Cardiac fibroblast (primary cell): ENCODE data around the gene PTPRJ.
A peak's percentile ranks its signal among the peaks of the same experiment; 100 is the strongest.
"Not testable (repeated sequence)": the region's sequence is repeated elsewhere in the genome, so short reads cannot be mapped to it uniquely, and the experiment has no call there.

ENCODE experiments used
- DNase-seq, 2 donors: peaks; one replicate each; pipeline versions ENCODE4 v3.0.0 to v3.0.0-alpha.2; 2010; ENCODE audit warnings: low read depth in 2 of 2
- H3K4me3 ChIP-seq, 2 donors: replicated peaks in 1 of 2; 1 replicate in 1 of 2; 2 replicates in 1 of 2; pipeline ENCODE4 v1.5.1; 2011; ENCODE audit warnings: low read depth in 2 of 2, low read length in 2 of 2, mild to moderate bottlenecking in 2 of 2, moderate library complexity in 1 of 2
- TF ChIP-seq, protein P1 (sequence below): IDR thresholded peaks from one replicate; pipeline ENCODE4 v1.5.1; 2011; ENCODE audit warnings: low read depth, mild to moderate bottlenecking, low read length, inconsistent platforms

Gene PTPRJ

DNA sequence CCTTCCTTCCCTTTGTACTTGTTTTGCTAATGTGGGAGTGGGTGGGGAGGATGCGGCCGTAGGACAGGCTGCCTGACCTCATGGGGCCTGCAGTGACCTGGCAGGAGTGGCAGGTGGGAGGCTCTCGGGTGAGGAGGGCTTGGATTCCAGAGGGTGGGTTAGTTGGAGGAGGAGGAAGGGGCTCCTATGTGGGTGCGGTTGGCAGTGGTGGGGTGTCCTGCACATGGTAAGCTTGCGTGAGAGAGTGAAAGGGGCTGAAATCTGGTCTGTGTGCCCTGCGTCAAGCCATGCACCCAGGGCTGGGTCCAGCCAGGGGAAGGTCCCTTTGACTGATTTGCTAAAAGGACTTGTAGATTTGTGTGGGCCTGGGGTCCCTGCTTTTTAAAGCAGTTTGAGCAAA lies 145.5 kb downstream of the PTPRJ start:
- no peak overlapping the region for H3K4me3 ChIP-seq
- TF ChIP-seq, protein P1, sequence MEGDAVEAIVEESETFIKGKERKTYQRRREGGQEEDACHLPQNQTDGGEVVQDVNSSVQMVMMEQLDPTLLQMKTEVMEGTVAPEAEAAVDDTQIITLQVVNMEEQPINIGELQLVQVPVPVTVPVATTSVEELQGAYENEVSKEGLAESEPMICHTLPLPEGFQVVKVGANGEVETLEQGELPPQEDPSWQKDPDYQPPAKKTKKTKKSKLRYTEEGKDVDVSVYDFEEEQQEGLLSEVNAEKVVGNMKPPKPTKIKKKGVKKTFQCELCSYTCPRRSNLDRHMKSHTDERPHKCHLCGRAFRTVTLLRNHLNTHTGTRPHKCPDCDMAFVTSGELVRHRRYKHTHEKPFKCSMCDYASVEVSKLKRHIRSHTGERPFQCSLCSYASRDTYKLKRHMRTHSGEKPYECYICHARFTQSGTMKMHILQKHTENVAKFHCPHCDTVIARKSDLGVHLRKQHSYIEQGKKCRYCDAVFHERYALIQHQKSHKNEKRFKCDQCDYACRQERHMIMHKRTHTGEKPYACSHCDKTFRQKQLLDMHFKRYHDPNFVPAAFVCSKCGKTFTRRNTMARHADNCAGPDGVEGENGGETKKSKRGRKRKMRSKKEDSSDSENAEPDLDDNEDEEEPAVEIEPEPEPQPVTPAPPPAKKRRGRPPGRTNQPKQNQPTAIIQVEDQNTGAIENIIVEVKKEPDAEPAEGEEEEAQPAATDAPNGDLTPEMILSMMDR = no peak
- DNase-seq = no peak

DNA sequence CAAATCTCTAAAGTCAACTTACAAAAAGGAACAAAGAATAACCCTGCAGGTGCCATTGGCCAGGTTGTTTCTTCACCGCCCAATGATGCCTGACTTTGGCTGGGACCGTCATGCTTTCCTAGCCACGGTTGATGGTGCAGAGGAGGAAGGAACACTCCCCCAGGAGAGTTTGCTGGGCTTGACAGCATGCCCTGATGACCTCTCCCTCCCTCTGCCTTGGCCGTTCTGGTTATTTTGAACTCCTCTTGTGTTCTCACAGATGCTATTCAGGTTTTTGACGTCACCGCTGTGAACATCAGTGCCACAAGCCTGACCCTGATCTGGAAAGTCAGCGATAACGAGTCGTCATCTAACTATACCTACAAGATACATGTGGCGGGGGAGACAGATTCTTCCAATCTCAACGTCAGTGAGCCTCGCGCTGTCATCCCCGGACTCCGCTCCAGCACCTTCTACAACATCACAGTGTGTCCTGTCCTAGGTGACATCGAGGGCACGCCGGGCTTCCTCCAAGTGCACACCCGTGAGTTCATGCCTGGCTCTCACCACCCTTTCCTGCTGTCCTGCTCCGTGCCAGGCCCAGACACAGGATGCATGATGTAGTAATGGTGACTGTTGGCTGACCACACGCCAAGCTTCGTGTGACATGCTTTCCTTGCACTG lies 147.3 kb downstream of the PTPRJ start:
- no peak for DNase-seq
- TF ChIP-seq, protein P1 = no peak
- no peak overlapping the region for H3K4me3 ChIP-seq

DNA sequence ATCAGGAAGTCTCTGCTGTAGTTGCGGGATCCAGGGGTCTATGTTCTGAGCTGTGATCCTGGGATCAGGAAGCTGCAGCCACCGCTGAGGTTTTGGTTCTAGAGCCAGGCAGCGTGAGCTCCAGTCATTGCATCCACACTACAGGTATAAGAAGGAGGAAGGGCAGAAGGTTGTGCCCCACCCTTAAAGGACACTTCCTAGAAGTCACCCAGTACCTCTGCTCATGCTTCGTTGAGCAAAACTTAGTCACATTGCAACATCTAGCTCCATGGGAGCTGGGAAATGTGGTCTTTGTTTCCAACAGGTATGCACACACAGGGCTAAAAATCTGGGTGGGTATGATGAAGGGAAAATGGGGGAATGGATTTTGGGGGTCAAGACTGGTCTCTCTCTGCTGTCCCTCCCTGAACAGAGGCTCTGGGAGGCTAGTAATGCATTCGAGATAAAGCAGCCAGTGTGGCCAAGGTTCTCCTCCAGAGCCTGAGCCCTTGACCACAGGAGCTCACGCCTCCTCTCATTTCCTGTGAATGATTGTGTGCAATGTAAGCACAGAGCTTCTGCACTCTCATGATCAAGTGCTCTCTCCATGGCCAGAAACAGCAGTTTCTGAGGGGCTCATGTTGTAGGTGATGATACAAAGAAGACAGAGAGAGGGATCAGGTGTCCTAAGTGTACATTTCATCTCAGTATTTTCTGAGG lies 149.5 kb downstream of the PTPRJ start:
- H3K4me3 ChIP-seq = no peak overlapping the region
- DNase-seq = no peak
- TF ChIP-seq, protein P1 = no peak

DNA sequence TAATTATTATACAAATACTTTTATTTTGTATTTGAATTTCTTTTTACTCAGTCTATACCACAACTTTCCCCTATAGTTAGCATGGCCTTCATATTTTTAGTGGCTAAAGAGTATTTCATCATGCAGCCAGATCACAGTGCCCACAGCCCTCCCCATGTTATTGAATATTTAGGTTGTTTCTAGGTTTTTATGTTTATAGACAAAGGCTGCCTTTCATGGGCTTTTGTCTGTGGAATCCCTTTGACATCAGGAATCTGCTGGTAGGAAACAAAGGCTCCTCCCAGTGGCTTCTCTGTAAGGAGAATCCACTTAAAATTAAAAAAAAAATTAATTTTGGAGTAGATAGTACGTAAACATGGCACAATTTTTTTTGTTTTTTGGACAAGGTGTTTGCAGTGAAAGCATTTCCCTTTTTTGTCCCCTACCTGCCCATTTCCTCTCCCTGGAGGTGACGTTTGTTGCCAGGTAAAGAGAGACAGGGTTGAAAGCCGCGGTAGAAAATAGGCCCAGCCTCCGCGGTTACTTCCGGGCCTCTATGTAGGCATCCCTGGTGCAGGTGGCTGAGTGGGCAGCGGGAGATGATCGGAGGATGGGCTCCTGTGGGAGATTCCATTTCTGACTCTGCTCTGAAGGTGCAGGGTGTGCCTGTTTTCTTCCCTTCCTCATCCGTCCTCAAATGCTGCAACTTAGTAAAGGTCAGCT lies 154.0 kb downstream of the PTPRJ start:
- TF ChIP-seq, protein P1 = no peak
- H3K4me3 ChIP-seq = no peak overlapping the region
- DNase-seq = no peak

DNA sequence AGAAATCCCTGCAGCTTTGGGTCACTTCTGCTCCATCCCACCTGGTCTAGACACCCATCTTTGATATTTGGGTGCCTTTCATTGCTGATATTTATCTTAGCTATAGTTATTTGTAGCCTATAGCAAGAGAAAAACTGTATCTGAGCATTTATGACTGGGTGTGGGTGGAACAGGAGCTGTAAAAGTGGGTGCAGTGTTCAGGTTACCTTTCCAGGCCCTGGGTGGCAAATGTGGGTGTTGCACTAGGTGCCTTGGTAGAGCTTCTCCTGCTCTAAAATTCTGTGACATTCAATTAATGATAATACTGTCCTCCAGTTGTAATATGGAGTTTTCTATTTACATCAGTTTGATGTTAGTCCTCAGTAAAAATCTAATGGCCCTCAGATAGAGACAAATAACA lies 157.9 kb downstream of the PTPRJ start:
- no peak for DNase-seq
- TF ChIP-seq, protein P1 = no peak
- H3K4me3 ChIP-seq = no peak overlapping the region

DNA sequence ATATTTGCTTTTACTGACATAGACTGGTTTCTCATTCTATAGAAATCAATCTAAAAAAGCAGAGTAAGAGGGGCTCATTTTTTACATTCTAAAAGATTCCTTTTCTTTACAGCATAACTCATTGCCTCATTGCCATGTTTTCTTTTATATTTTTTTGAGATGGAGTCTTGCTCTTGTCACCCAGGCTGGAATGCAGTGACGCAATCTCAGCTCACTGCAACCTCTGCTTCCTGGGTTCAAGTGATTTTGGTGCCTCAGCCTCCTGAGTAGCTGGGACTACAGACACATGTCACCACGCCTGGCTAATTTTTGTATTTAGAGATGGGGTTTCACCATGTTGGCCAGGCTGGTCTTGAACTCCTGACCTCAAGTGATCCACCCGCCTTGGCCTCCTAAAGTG lies 159.5 kb downstream of the PTPRJ start:
- peak in 1 of 2 donors; percentile 41 for DNase-seq
- H3K4me3 ChIP-seq = not testable (repeated sequence)

DNA sequence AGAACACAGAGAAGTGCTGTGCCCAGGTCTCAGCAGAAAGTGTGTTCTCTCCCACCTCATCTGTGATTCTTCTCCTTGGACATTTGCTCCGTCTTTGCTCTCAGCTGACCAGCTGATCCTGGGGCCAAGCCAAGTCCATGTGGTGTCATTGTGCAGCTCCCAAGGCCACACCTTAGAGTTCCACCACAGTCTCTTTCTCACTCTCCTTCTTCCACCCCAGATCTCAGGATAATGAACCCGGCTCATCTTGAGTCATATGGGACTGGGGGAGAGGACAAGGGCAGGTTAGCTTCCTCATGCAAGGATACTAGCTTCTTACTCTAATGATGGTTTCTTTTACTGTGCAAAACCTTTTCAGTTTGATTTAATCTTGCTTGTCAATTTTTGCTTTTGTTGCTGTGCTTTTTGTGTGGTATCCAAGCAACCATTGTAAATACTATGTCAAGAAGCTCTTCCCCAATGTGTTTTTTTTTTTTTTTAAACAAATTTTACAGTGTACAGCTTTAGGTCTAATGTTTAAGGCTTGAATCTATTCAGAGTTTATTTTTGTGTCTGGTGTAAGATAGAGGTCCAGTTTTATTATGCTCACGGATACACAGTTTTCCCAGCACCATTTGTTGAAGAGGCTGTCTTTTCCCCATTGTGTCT lies 161.2 kb downstream of the PTPRJ start:
- TF ChIP-seq, protein P1 = no peak
- DNase-seq = peak; percentile 31 to 61
- no peak overlapping the region for H3K4me3 ChIP-seq
